K562 (cell line): Measurements from ENCODE around the gene TPD52L1. TPM values are rescaled to one million over a fixed set of nuclear protein-coding genes. Genes with fewer than 3 reads are reported as not detected.

Source experiments
- ATAC-seq: fragments of 200-7000 bp; cut with Tn5 transposase; 3 replicates; pipeline ENCODE4 v1.9.1; 2020; ENCODE audit warnings: moderate library complexity
- BruUV-seq: library from RNA; stranded (reverse); fragments of 400-500 nt; replicated peaks from 2 replicates; lab custom pipeline; 2021; lab: Mats Ljungman, UMichigan
- CTCF ChIA-PET: fragments of 300-600 bp; formaldehyde crosslinking; extraction: SDS; loops from one replicate; lab custom pipeline; 2021; ENCODE audit warnings: low intra/inter-chr PET ratio; lab: Yijun Ruan, JAX
- POLR2A ChIA-PET: fragments of 300-600, 350-650 bp; sonication (Branson Sonifier 250); formaldehyde crosslinking; extraction: SDS; loops from one replicate; lab custom pipeline; 2021; ENCODE audit warnings: antibody characterized with exemption, inconsistent platforms; lab: Yijun Ruan, JAX
- DNase-seq, 4 experiments: peaks; one replicate each; pipeline versions ENCODE4 v3.0.0 to v3.0.0-alpha.2; 2011 to 2018; ENCODE audit warnings: low spot score in 3 of 4, mixed read lengths in 3 of 4; ENCODE audit errors: extremely low read depth in 1 of 4
- FAIRE-seq: peaks from 2 replicates; lab custom pipeline; 2011; peaks lifted over from hg19 to GRCh38; lab: Jason Lieb, UNC
- H2AFZ ChIP-seq: 2 replicates; pipeline ENCODE4 v1.6.0; 2011; ENCODE audit warnings: low read depth, low read length, control low read depth, inconsistent platforms
- H3K27ac ChIP-seq: fragments of 200-600 bp; 3 replicates; pipeline ENCODE4 v1.8.0; 2011; ENCODE audit warnings: low read depth, mild to moderate bottlenecking, control low read depth, inconsistent platforms, low read length, moderate library complexity, mixed read lengths; ENCODE audit errors: extremely low read depth
- H3K27me3 ChIP-seq, 2 experiments: fragments of 300-600 bp in 1 of 2; 2 replicates in 1 of 2; 3 replicates in 1 of 2; pipeline versions ENCODE4 v1.6.0 to v1.8.0; 2011; ENCODE audit warnings: inconsistent platforms in 2 of 2, low read length in 2 of 2, mild to moderate bottlenecking in 1 of 2, mixed read lengths in 1 of 2, moderate library complexity in 1 of 2; ENCODE audit not compliant: control insufficient read depth in 2 of 2, insufficient read depth in 2 of 2
- H3K36me3 ChIP-seq: fragments of 300-600 bp; 3 replicates; pipeline ENCODE4 v1.8.0; 2011; ENCODE audit warnings: mild to moderate bottlenecking, low read length, inconsistent platforms; ENCODE audit not compliant: control insufficient read depth, insufficient read depth
- H3K4me1 ChIP-seq, 2 experiments: fragments of 200-600 bp in 1 of 2; replicated peaks in 1 of 2; 2 replicates in 1 of 2; 3 replicates in 1 of 2; pipeline versions ENCODE4 v1.5.1 to v1.8.0; 2011; ENCODE audit warnings: inconsistent platforms in 2 of 2, low read length in 2 of 2, mild to moderate bottlenecking in 1 of 2, mixed read lengths in 1 of 2, moderate library complexity in 1 of 2; ENCODE audit not compliant: control insufficient read depth in 2 of 2, insufficient read depth in 2 of 2
- H3K4me2 ChIP-seq: 2 replicates; pipeline ENCODE4 v1.6.1; 2011; ENCODE audit warnings: low read length, control low read depth, inconsistent platforms, mixed read lengths; ENCODE audit not compliant: insufficient read depth
- H3K4me3 ChIP-seq: fragments of 200-600 bp; sonication (generic), shearing (Covaris generic); 2 replicates; pipeline ENCODE4 v1.5.1; 2016; ENCODE audit warnings: control low read depth, inconsistent platforms
- H3K79me2 ChIP-seq: fragments of 200-600 bp; 3 replicates; pipeline ENCODE4 v1.8.0; 2011; ENCODE audit warnings: low read length, inconsistent platforms; ENCODE audit not compliant: control insufficient read depth, insufficient read depth
- H3K9ac ChIP-seq, 2 experiments: 2 replicates each; pipeline versions ENCODE4 v1.6.0 to v1.6.1; 2011; ENCODE audit warnings: low read depth in 2 of 2, low read length in 2 of 2, control low read depth in 1 of 2, inconsistent platforms in 1 of 2, mild to moderate bottlenecking in 1 of 2, mixed read lengths in 1 of 2; ENCODE audit not compliant: insufficient read depth in 1 of 2
- H3K9me1 ChIP-seq: one replicate; pipeline ENCODE4 v1.6.0; 2011; ENCODE audit warnings: inconsistent platforms, mild to moderate bottlenecking, low read length, moderate library complexity; ENCODE audit not compliant: control insufficient read depth, insufficient read depth
- H3K9me3 ChIP-seq: replicated peaks from 2 replicates; pipeline ENCODE4 v1.5.1; 2011; ENCODE audit warnings: low read depth, low read length, inconsistent platforms; ENCODE audit not compliant: control insufficient read depth, insufficient read depth
- H4K20me1 ChIP-seq: replicated peaks from 2 replicates; pipeline ENCODE4 v1.6.1; 2011; ENCODE audit warnings: low read length, inconsistent platforms, mixed read lengths; ENCODE audit not compliant: control insufficient read depth, insufficient read depth
- CTCF ChIP-seq, 3 experiments: IDR thresholded peaks in 2 of 3; conservative IDR thresholded peaks in 1 of 3; 2 replicates each; pipeline ENCODE4 v1.5.1; 2011 to 2012; ENCODE audit warnings: low read length in 3 of 3, mild to moderate bottlenecking in 3 of 3, control low read depth in 2 of 3, improper control_type of control experiment in 1 of 3, inconsistent platforms in 1 of 3, low read depth in 1 of 3, mixed read lengths in 1 of 3, moderate library complexity in 1 of 3; ENCODE audit not compliant: insufficient read depth in 2 of 3
- ZNF232 ChIP-seq: sonication (generic); formaldehyde crosslinking; IDR thresholded peaks from 2 replicates; pipeline ENCODE4 v1.8.0; 2022; ENCODE audit warnings: mild to moderate bottlenecking, missing genetic modification reagents
- in situ Hi-C: fragments of 300-500 bp; cut with MboI; formaldehyde crosslinking; loops from 4 replicates; pipeline ENCODE4 v1.15.0; 2018; ENCODE audit warnings: inconsistent platforms, mixed read lengths
- intact Hi-C: fragments of 100-400 bp; cut with micrococcal nuclease; formaldehyde crosslinking; loops from 2 replicates; pipeline ENCODE4 v1.14.2; 2022
- polyA plus RNA-seq, 8 experiments: library from polyadenylated mRNA; depleted of rRNA in 4 of 8; stranded (reverse) in 5 of 8; unstranded in 3 of 8; fragments of >200 nt; fragmentation: Nextera tagmentation in 2 of 8; fragmentation: Illumina TruSeq in 1 of 8; extraction: Ambion mirVana in 2 of 8; extraction: Trizol in 1 of 8; gene quantifications; 2 replicates each; pipeline versions ENCODE4 v1.2.1 to v1.2.3, GENCODE V29; 2011 to 2014; ENCODE audit warnings: inconsistent platforms in 1 of 8, missing spikeins in 1 of 8
- total RNA-seq, 7 experiments: library from RNA; depleted of rRNA in 6 of 7; stranded (reverse); fragments of >200 nt in 6 of 7; fragmentation: Illumina TruSeq in 2 of 7; extraction: Trizol in 2 of 7; gene quantifications; 2 replicates each; pipeline versions ENCODE4 v1.2.1 to v1.2.3, GENCODE V29; 2011 to 2021; ENCODE audit warnings: low replicate concordance in 1 of 7

The TPD52L1 gene
- total and polyA plus RNA-seq, 9 of the 15 experiments (the other 6 are each of a cell fraction or from before 2014, with no cell fraction given): 12.9 to 149 (median 75.7) TPM

- H3K36me3 ChIP-seq: no peaks in the 10 kb centered on the region
- no peak overlapping the region for H2AFZ ChIP-seq
- H3K9me1 ChIP-seq: no peaks in the 10 kb centered on the region
- no peaks in the 10 kb centered on the region for H3K27me3 ChIP-seq
- POLR2A ChIA-PET: interaction anchor here (1.0 to 1.1 kb wide), 2 partner anchors 10 to 17 kb away, joined by 3 read pairs; no protein-coding TSS in a partner anchor
- no peaks in the 10 kb centered on the region for H4K20me1 ChIP-seq
- ATAC-seq (0 out of 3 replicates have a peak, but pooled peaks have one; percentile 23), DNase-seq (no peak), FAIRE-seq (no peak)
- no TSS peak for BruUV-seq
- H3K9ac ChIP-seq: no peak overlapping the region
- no peaks in the 10 kb centered on the region for H3K4me1 ChIP-seq
- no peak overlapping the region for H3K4me2 ChIP-seq
- no peak overlapping the region for H3K27ac ChIP-seq
- peaks cover 32% of the 10 kb centered on the region for H3K9me3 ChIP-seq
- intact Hi-C loops: no loop called here
- no peak overlapping the region for H3K4me3 ChIP-seq
- H3K79me2 ChIP-seq: no peaks in the 10 kb centered on the region
- TF ChIP-seq CTCF (IDR thresholded peaks at IDR 0.05 in 2 of 3, conservative IDR thresholded peaks at IDR 0.05 in 1 of 3; ENCODE audit: insufficient read depth in 2 of 3, low read depth in 1 of 3, low read length in 3 of 3): 0 out of 6 replicates have a peak, but pooled peaks of 1 of the 3 experiments have one; percentile 3
- no peak for TF ChIP-seq ZNF232 (CRISPR knock-in tag)
- TF ChIP-seq, all 486 proteins: peak for 1
- CTCF ChIA-PET: interaction anchor here (2.2 kb wide), 1 partner anchor 242 kb away, joined by 16 read pairs; no protein-coding TSS in a partner anchor
- in situ Hi-C loops: loop anchor here (5.0 kb wide), 1 partner anchor 241 kb away; no protein-coding TSS in a partner anchor
Measured at GRCh38 chr6:125112934-125113333, 40.6 kb upstream of the TPD52L1 start.
